ENCODE data around the gene OOSP2. TPM values are rescaled to one million over a fixed set of nuclear protein-coding genes. Genes with fewer than 3 reads are reported as not detected.

The OOSP2 gene
- total RNA-seq, 5 donors from 2014 or later (not counting 1 experiment from before 2014, with no cell fraction given): not detected

GRCh38 chr11:60077216-60077817 is 37.1 kb downstream of the OOSP2 start:
- POLR2A ChIA-PET: no interaction called here
- Mint-ChIP-seq H3K27ac (no peak overlapping the region), H3K4me1 (no peaks in the 10 kb centered on the region), H3K27me3 (peaks cover 2 to 9% of the 10 kb centered on the region in 2 donors), H3K36me3 (no peaks in the 10 kb centered on the region), H3K4me3 (no peak overlapping the region), H3K9me3 (peaks cover 0 to 11% (median 2%) of the 10 kb centered on the region in 3 donors)
- no peaks in the 10 kb centered on the region for H3K36me3 ChIP-seq (ENCODE audit: control insufficient read depth in 2 of 2, extremely low read depth in 1 of 2, insufficient read depth in 1 of 2, low read length in 1 of 2)
- H3K4me1 ChIP-seq (ENCODE audit: control insufficient read depth in 1 of 2, extremely low read depth in 1 of 2, insufficient read depth in 2 of 2, low read length in 2 of 2): no peaks in the 10 kb centered on the region
- no peaks in the 10 kb centered on the region for H3K9me3 ChIP-seq
- ATAC-seq (replicated peaks in 1 of 4): no peak
- H3K27ac ChIP-seq (ENCODE audit: low read length): no peak overlapping the region
- peaks cover 0 to 3% of the 10 kb centered on the region in 2 experiments for H3K27me3 ChIP-seq (replicated peaks in 1 of 2; ENCODE audit: control insufficient read depth in 2 of 2, extremely low read depth in 1 of 2, insufficient read depth in 2 of 2, low read length in 1 of 2)
- CTCF ChIA-PET: no interaction called here
- no peak overlapping the region for H3K4me3 ChIP-seq (ENCODE audit: control insufficient read depth in 1 of 2, extremely low read depth in 1 of 2, low read length in 1 of 2)
- DNase-seq: no peak
- 84% methylated on average over 7 of the region's 15 CpGs for WGBS (ENCODE audit: insufficient coverage)

GRCh38 chr11:60077981-60078380 is 37.8 kb downstream of the OOSP2 start:
- H3K4me1 Mint-ChIP-seq: no peaks in the 10 kb centered on the region
- CTCF ChIA-PET: no interaction called here
- ATAC-seq (replicated peaks in 1 of 4): no peak
- no peak overlapping the region for H3K27ac Mint-ChIP-seq
- Histone ChIP-seq H3K4me3 (ENCODE audit: control insufficient read depth in 1 of 2, extremely low read depth in 1 of 2, low read length in 1 of 2) (no peak overlapping the region), H3K4me1 (ENCODE audit: control insufficient read depth in 1 of 2, extremely low read depth in 1 of 2, insufficient read depth in 2 of 2, low read length in 2 of 2) (no peaks in the 10 kb centered on the region), H3K27ac (ENCODE audit: low read length) (no peak overlapping the region), H3K27me3 (replicated peaks in 1 of 2; ENCODE audit: control insufficient read depth in 2 of 2, extremely low read depth in 1 of 2, insufficient read depth in 2 of 2, low read length in 1 of 2) (peaks cover 0 to 3% of the 10 kb centered on the region in 2 experiments), H3K9me3 (no peaks in the 10 kb centered on the region), H3K36me3 (ENCODE audit: control insufficient read depth in 2 of 2, extremely low read depth in 1 of 2, insufficient read depth in 1 of 2, low read length in 1 of 2) (no peaks in the 10 kb centered on the region)
- peaks cover 0 to 11% (median 2%) of the 10 kb centered on the region in 3 donors for H3K9me3 Mint-ChIP-seq
- no peak overlapping the region for H3K4me3 Mint-ChIP-seq
- no peaks in the 10 kb centered on the region for H3K36me3 Mint-ChIP-seq
- H3K27me3 Mint-ChIP-seq: peaks cover 6 to 9% of the 10 kb centered on the region in 2 donors
- DNase-seq: no peak
- no CpG with 5 or more reads among the region's 1 CpG for WGBS (ENCODE audit: insufficient coverage)
- POLR2A ChIA-PET: no interaction called here

GRCh38 chr11:60078745-60079144 is 38.5 kb downstream of the OOSP2 start:
- Histone ChIP-seq H3K9me3 (no peaks in the 10 kb centered on the region), H3K27ac (ENCODE audit: low read length) (no peak overlapping the region), H3K36me3 (ENCODE audit: control insufficient read depth in 2 of 2, extremely low read depth in 1 of 2, insufficient read depth in 1 of 2, low read length in 1 of 2) (no peaks in the 10 kb centered on the region), H3K27me3 (replicated peaks in 1 of 2; ENCODE audit: control insufficient read depth in 2 of 2, extremely low read depth in 1 of 2, insufficient read depth in 2 of 2, low read length in 1 of 2) (peaks cover 0 to 3% of the 10 kb centered on the region in 2 experiments), H3K4me1 (ENCODE audit: control insufficient read depth in 1 of 2, extremely low read depth in 1 of 2, insufficient read depth in 2 of 2, low read length in 2 of 2) (no peaks in the 10 kb centered on the region), H3K4me3 (ENCODE audit: control insufficient read depth in 1 of 2, extremely low read depth in 1 of 2, low read length in 1 of 2) (no peak overlapping the region)
- ATAC-seq (replicated peaks in 1 of 4): no peak
- no CpG with 5 or more reads among the region's 4 CpGs for WGBS (ENCODE audit: insufficient coverage)
- Mint-ChIP-seq H3K36me3 (no peaks in the 10 kb centered on the region), H3K4me1 (no peaks in the 10 kb centered on the region), H3K9me3 (peaks cover 0 to 11% (median 2%) of the 10 kb centered on the region in 3 donors), H3K27me3 (peaks cover 6 to 9% of the 10 kb centered on the region in 2 donors), H3K27ac (no peak overlapping the region), H3K4me3 (no peak overlapping the region)
- POLR2A ChIA-PET: no interaction called here
- CTCF ChIA-PET: no interaction called here
- no peak for DNase-seq

- no peak overlapping the region for H3K4me3 Mint-ChIP-seq
- Histone ChIP-seq H3K4me1 (ENCODE audit: control insufficient read depth in 1 of 2, extremely low read depth in 1 of 2, insufficient read depth in 2 of 2, low read length in 2 of 2) (no peaks in the 10 kb centered on the region), H3K36me3 (ENCODE audit: control insufficient read depth in 2 of 2, extremely low read depth in 1 of 2, insufficient read depth in 1 of 2, low read length in 1 of 2) (no peaks in the 10 kb centered on the region), H3K9me3 (no peaks in the 10 kb centered on the region), H3K27me3 (replicated peaks in 1 of 2; ENCODE audit: control insufficient read depth in 2 of 2, extremely low read depth in 1 of 2, insufficient read depth in 2 of 2, low read length in 1 of 2) (peaks cover 0 to 3% of the 10 kb centered on the region in 2 experiments), H3K27ac (ENCODE audit: low read length) (no peak overlapping the region), H3K4me3 (ENCODE audit: control insufficient read depth in 1 of 2, extremely low read depth in 1 of 2, low read length in 1 of 2) (no peak overlapping the region)
- no peak overlapping the region for H3K27ac Mint-ChIP-seq
- no peaks in the 10 kb centered on the region for H3K36me3 Mint-ChIP-seq
- H3K9me3 Mint-ChIP-seq: peaks cover 0 to 11% (median 2%) of the 10 kb centered on the region in 3 donors
- peaks cover 17 to 20% of the 10 kb centered on the region in 2 donors for H3K27me3 Mint-ChIP-seq
- no peak for ATAC-seq (replicated peaks in 1 of 4)
- H3K4me1 Mint-ChIP-seq: no peaks in the 10 kb centered on the region
- WGBS (ENCODE audit: insufficient coverage): 0% methylated on average over 1 of the region's 3 CpGs
- ChIA-PET POLR2A (no interaction called here), CTCF (no interaction called here)
- no peak for DNase-seq
These were observed 40.3 kb downstream of the OOSP2 start for GRCh38 chr11:60080535-60080934.

GRCh38 chr11:60084631-60085273 is 44.5 kb downstream of the OOSP2 start:
- peaks cover 0 to 2% of the 10 kb centered on the region in 2 experiments for H3K27me3 ChIP-seq (replicated peaks in 1 of 2; ENCODE audit: control insufficient read depth in 2 of 2, extremely low read depth in 1 of 2, insufficient read depth in 2 of 2, low read length in 1 of 2)
- H3K4me1 ChIP-seq (ENCODE audit: control insufficient read depth in 1 of 2, extremely low read depth in 1 of 2, insufficient read depth in 2 of 2, low read length in 2 of 2): no peaks in the 10 kb centered on the region
- ATAC-seq (replicated peaks in 1 of 4) (no peak), DNase-seq (no peak)
- WGBS (ENCODE audit: insufficient coverage): 67% methylated on average over 2 of the region's 3 CpGs
- no peaks in the 10 kb centered on the region for H3K36me3 ChIP-seq (ENCODE audit: control insufficient read depth in 2 of 2, extremely low read depth in 1 of 2, insufficient read depth in 1 of 2, low read length in 1 of 2)
- ChIA-PET CTCF (no interaction called here), POLR2A (no interaction called here)
- H3K27ac ChIP-seq (ENCODE audit: low read length): no peak overlapping the region
- H3K9me3 ChIP-seq: no peaks in the 10 kb centered on the region
- no peak overlapping the region for H3K27ac Mint-ChIP-seq
- no peaks in the 10 kb centered on the region for H3K36me3 Mint-ChIP-seq
- H3K9me3 Mint-ChIP-seq: no peaks in the 10 kb centered on the region
- no peaks in the 10 kb centered on the region for H3K4me1 Mint-ChIP-seq
- H3K4me3 Mint-ChIP-seq: no peak overlapping the region
- peaks cover 30 to 34% of the 10 kb centered on the region in 2 donors for H3K27me3 Mint-ChIP-seq
- no peak overlapping the region for H3K4me3 ChIP-seq (ENCODE audit: control insufficient read depth in 1 of 2, extremely low read depth in 1 of 2, low read length in 1 of 2)

- DNase-seq: no peak
- Mint-ChIP-seq H3K27me3 (peaks cover 30% of the 10 kb centered on the region in 2 donors), H3K9me3 (no peaks in the 10 kb centered on the region), H3K4me3 (no peak overlapping the region), H3K4me1 (no peaks in the 10 kb centered on the region), H3K27ac (no peak overlapping the region), H3K36me3 (no peaks in the 10 kb centered on the region)
- H3K36me3 ChIP-seq (ENCODE audit: control insufficient read depth in 2 of 2, extremely low read depth in 1 of 2, insufficient read depth in 1 of 2, low read length in 1 of 2): no peaks in the 10 kb centered on the region
- H3K4me3 ChIP-seq (ENCODE audit: control insufficient read depth in 1 of 2, extremely low read depth in 1 of 2, low read length in 1 of 2): no peak overlapping the region
- peaks cover 0 to 4% of the 10 kb centered on the region in 2 experiments for H3K27me3 ChIP-seq (replicated peaks in 1 of 2; ENCODE audit: control insufficient read depth in 2 of 2, extremely low read depth in 1 of 2, insufficient read depth in 2 of 2, low read length in 1 of 2)
- H3K27ac ChIP-seq (ENCODE audit: low read length): no peak overlapping the region
- ATAC-seq (replicated peaks in 1 of 4): no peak
- ChIA-PET CTCF (no interaction called here), POLR2A (no interaction called here)
- WGBS (ENCODE audit: insufficient coverage): no CpG with 5 or more reads among the region's 2 CpGs
- no peaks in the 10 kb centered on the region for H3K9me3 ChIP-seq
- no peaks in the 10 kb centered on the region for H3K4me1 ChIP-seq (ENCODE audit: control insufficient read depth in 1 of 2, extremely low read depth in 1 of 2, insufficient read depth in 2 of 2, low read length in 2 of 2)
These were observed 45.7 kb downstream of the OOSP2 start for GRCh38 chr11:60085909-60086308.
